Activated CD4-positive, alpha-beta T cell treated with anti-CD3 and anti-CD28 coated beads, Interleukin-2, amount 50 U/mL, for 1 hour (primary cell): ENCODE data around the gene CD300LG.

Source experiments
- DNase-seq: peaks from one replicate; pipeline ENCODE4 v3.0.0-alpha.2; 2020

CD300LG gene

GRCh38 chr17:43909537-43910231, 62.7 kb downstream of the CD300LG start:
- DNase-seq: no peak

GRCh38 chr17:43911904-43912303, 64.9 kb downstream of the CD300LG start:
- no peak for DNase-seq

GRCh38 chr17:43912635-43913304, 65.8 kb downstream of the CD300LG start:
- no peak for DNase-seq
